B cell (primary cell): ENCODE data around the gene INAFM2. TPM values are rescaled to one million over a fixed set of nuclear protein-coding genes. Genes with fewer than 3 reads are reported as not detected.

Experiments
- ATAC-seq: fragments of 200-7000 bp; cut with Tn5 transposase; one replicate; pipeline ENCODE4 v1.10.0; 2021; ENCODE audit warnings: low read depth, mild to moderate bottlenecking, moderate number of reproducible peaks, moderate library complexity
- CTCF ChIA-PET: fragments of 350-600 bp; sonication (Branson Sonifier 250); formaldehyde crosslinking; loops from one replicate; lab custom pipeline; 2021; ENCODE audit warnings: antibody characterized with exemption, inconsistent platforms; lab: Charles Lee
- POLR2A ChIA-PET: fragments of 350-600 bp; sonication (Branson Sonifier 250); formaldehyde crosslinking; loops from one replicate; lab custom pipeline; 2021; ENCODE audit warnings: antibody characterized with exemption; lab: Charles Lee
- DNase-seq: peaks from one replicate; pipeline ENCODE4 v3.0.0; 2013
- H2AFZ ChIP-seq: 2 replicates; pipeline ENCODE4 v1.6.1; 2012; ENCODE audit warnings: mild to moderate bottlenecking, low read depth, low read length; ENCODE audit not compliant: insufficient read depth, poor library complexity, severe bottlenecking
- H3K27ac ChIP-seq, 2 donors: 1 replicate in 1 of 2; 2 replicates in 1 of 2; pipeline ENCODE4 v1.5.1; 2012 to 2013; ENCODE audit warnings: low read length in 2 of 2, mild to moderate bottlenecking in 2 of 2, moderate library complexity in 1 of 2
- H3K27me3 ChIP-seq, 4 experiments: fragments of 200-600 bp in 1 of 4; sonication (generic) in 1 of 4; replicated peaks in 1 of 4; 1 replicate in 2 of 4; 2 replicates in 2 of 4; pipeline versions ENCODE4 v1.6.1 to v1.7.0; 2013 to 2016; ENCODE audit warnings: low read length in 3 of 4, mild to moderate bottlenecking in 2 of 4, mixed read lengths in 1 of 4, moderate library complexity in 1 of 4; ENCODE audit not compliant: insufficient read depth in 4 of 4, control insufficient read depth in 3 of 4; ENCODE audit errors: control extremely low read depth in 1 of 4
- H3K36me3 ChIP-seq, 2 experiments: replicated peaks in 1 of 2; 1 replicate in 1 of 2; 2 replicates in 1 of 2; pipeline versions ENCODE4 v1.6.1 to v1.7.1; 2013; ENCODE audit warnings: low read length in 1 of 2; ENCODE audit not compliant: insufficient read depth in 2 of 2, control insufficient read depth in 1 of 2; ENCODE audit errors: control extremely low read depth in 1 of 2, extremely low read depth in 1 of 2
- H3K4me1 ChIP-seq, 2 donors: fragments of 200-600 bp in 1 of 2; sonication (generic) in 1 of 2; 1 replicate in 1 of 2; 2 replicates in 1 of 2; pipeline versions ENCODE4 v1.5.1 to v1.6.1; 2013 to 2017; ENCODE audit warnings: low read length in 2 of 2; ENCODE audit not compliant: control insufficient read depth in 2 of 2, insufficient read depth in 2 of 2
- H3K4me2 ChIP-seq: replicated peaks from 2 replicates; pipeline ENCODE3; 2012; ENCODE audit warnings: mild to moderate bottlenecking, low read depth, low read length; ENCODE audit not compliant: poor library complexity, severe bottlenecking
- H3K4me3 ChIP-seq, 5 experiments: fragments of 200-600 bp in 1 of 5; sonication (generic) in 1 of 5; 1 replicate in 3 of 5; 2 replicates in 2 of 5; pipeline versions ENCODE4 v1.5.1 to v1.7.0; 2011 to 2016; ENCODE audit warnings: low read length in 4 of 5, mild to moderate bottlenecking in 4 of 5, low read depth in 2 of 5, control low read depth in 1 of 5, moderate library complexity in 1 of 5; ENCODE audit not compliant: insufficient read depth in 1 of 5; ENCODE audit errors: control extremely low read depth in 1 of 5, extremely low read depth in 1 of 5
- H3K79me2 ChIP-seq: fragments of 200-600 bp; sonication (generic); one replicate; pipeline ENCODE4 v1.6.0; 2016; ENCODE audit warnings: low read length; ENCODE audit not compliant: control insufficient read depth, insufficient read depth
- H3K9ac ChIP-seq: fragments of 200-600 bp; sonication (generic); 2 replicates; pipeline ENCODE4 v1.6.1; 2017; ENCODE audit warnings: mild to moderate bottlenecking, low read length, moderate library complexity
- H3K9me3 ChIP-seq, 3 donors: one replicate each; pipeline versions ENCODE4 v1.6.1 to v1.7.1; 2013; ENCODE audit warnings: low read length in 2 of 3; ENCODE audit not compliant: control insufficient read depth in 2 of 3, insufficient read depth in 1 of 3; ENCODE audit errors: control extremely low read depth in 1 of 3
- H4K20me1 ChIP-seq: 2 replicates; pipeline ENCODE4 v1.6.0; 2012; ENCODE audit warnings: mild to moderate bottlenecking, low read length; ENCODE audit not compliant: insufficient read depth, control insufficient read depth, poor library complexity, severe bottlenecking
- H3K27ac Mint-ChIP-seq: one replicate; pipeline ENCODE4 v1.8.0; 2021; ENCODE audit warnings: mixed read lengths
- H3K27me3 Mint-ChIP-seq: one replicate; pipeline ENCODE4 v1.8.0; 2021; ENCODE audit warnings: mixed read lengths
- H3K4me1 Mint-ChIP-seq: one replicate; pipeline ENCODE4 v1.8.0; 2021; ENCODE audit warnings: mixed read lengths
- H3K4me3 Mint-ChIP-seq: one replicate; pipeline ENCODE4 v1.8.0; 2021; ENCODE audit warnings: mixed read lengths
- H3K9me3 Mint-ChIP-seq: one replicate; pipeline ENCODE4 v1.8.0; 2022; ENCODE audit warnings: mixed read lengths; ENCODE audit not compliant: insufficient read depth
- CTCF ChIP-seq: fragments of 200-600 bp; IDR thresholded peaks from one replicate; pipeline ENCODE4 v1.8.0; 2022; ENCODE audit warnings: antibody characterized with exemption, mild to moderate bottlenecking
- EZH2 ChIP-seq: IDR thresholded peaks from 2 replicates; pipeline ENCODE4 v1.6.1; 2012; ENCODE audit warnings: borderline replicate concordance, low read depth, mild to moderate bottlenecking, moderate library complexity, low read length; ENCODE audit not compliant: insufficient read depth, poor library complexity, severe bottlenecking
- WGBS: methylation state at CpG from one replicate; pipeline ENCODE4 v1.1.5; 2013; ENCODE audit warnings: missing lambda C conversion rate; ENCODE audit not compliant: insufficient coverage; 5-methylcytosine and 5-hydroxymethylcytosine counted together
- intact Hi-C: fragments of 100-400 bp; cut with micrococcal nuclease; formaldehyde crosslinking; loops from one replicate; pipeline ENCODE4 v1.10.0; 2022
- polyA plus RNA-seq: library from polyadenylated mRNA; depleted of rRNA; stranded (reverse); fragments of >200 nt; gene quantifications from 2 replicates; pipeline ENCODE4 v1.2.3, GENCODE V29; 2012
- total RNA-seq, 2 donors: library from RNA; stranded (reverse); fragments of 120-200 nt in 1 of 2; gene quantifications; 1 replicate in 1 of 2; 2 replicates in 1 of 2; pipeline versions ENCODE4 v1.2.3 to v1.2.4, GENCODE V29; 2013 to 2022

INAFM2 gene
- total and polyA plus RNA-seq, 2 donors (not counting 1 experiment from before 2014, with no cell fraction given), result 3.0 to 7.0 TPM

- Mint-ChIP-seq H3K27me3 (no peaks in the 10 kb centered on the region), H3K4me1 (peaks cover 2% of the 10 kb centered on the region), H3K9me3 (peaks cover 6% of the 10 kb centered on the region), H3K4me3 (no peak overlapping the region), H3K27ac (no peak overlapping the region)
- Histone ChIP-seq H3K9me3 (peaks cover 0 to 9% (median 0%) of the 10 kb centered on the region in 3 donors), H3K79me2 (no peaks in the 10 kb centered on the region), H3K4me1 (no peaks in the 10 kb centered on the region), H3K27me3 (no peaks in the 10 kb centered on the region), H3K4me3 (no peak overlapping the region), H4K20me1 (no peaks in the 10 kb centered on the region), H2AFZ (no peak overlapping the region), H3K27ac (no peak overlapping the region), H3K9ac (no peak overlapping the region), H3K4me2 (no peak overlapping the region), H3K36me3 (peaks cover 0 to 68% of the 10 kb centered on the region in 2 experiments)
- ChIA-PET CTCF (interaction anchor here (0.9 to 1.9 kb wide), 6 partner anchors 12 to 250 kb away, joined by 3 to 5 read pairs (median 4); partner anchors contain the start of genes ANKRD63 and PLCB2), POLR2A (no interaction called here)
- 73% methylated on average over 7 of the region's 12 CpGs for WGBS
- no peak for ATAC-seq
- no peak for DNase-seq
- TF ChIP-seq EZH2, result no peak
- no peak for TF ChIP-seq CTCF
- intact Hi-C loops, result no loop called here
Measured at GRCh38 chr15:40295877-40296560, 27.5 kb upstream of the INAFM2 start.

DNA sequence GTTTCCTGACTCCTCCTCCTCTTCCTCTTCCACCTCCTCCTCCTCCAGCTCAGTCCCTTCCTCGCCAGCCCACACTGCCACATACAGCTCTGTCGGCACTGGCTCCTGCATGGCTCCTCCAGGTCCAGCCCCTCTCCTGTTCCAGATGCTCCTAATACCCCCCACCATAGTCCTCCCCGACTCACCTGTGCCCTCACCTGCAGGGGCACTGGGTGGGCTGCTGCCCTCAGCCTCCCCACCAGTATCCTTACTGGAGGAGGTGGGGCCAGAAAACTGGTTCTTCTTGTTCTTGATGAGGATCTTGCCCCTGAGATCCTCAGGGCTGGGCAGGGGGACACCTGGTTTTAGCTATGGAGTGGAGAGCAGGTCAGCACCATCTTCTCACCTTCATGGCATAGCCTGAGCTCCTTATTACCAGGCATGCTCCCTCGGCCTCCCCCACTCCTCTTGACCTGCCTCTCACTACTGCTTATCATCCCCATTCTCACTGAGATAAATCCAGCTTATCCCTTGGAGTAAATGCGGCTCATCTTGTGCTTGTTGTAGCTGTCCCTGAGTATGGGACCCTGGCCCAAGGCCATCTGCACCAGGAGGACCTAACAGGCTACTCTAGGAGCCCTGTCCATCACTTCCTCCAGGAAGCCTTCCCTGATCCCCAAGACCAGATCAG, 26.8 kb upstream of the INAFM2 start:
- no peak overlapping the region for H3K4me2 ChIP-seq
- H3K4me1 ChIP-seq, result no peaks in the 10 kb centered on the region
- intact Hi-C loops, result no loop called here
- H3K79me2 ChIP-seq, result no peaks in the 10 kb centered on the region
- DNase-seq (no peak), ATAC-seq (no peak)
- ChIA-PET POLR2A (no interaction called here), CTCF (interaction anchor here (0.9 to 1.9 kb wide), 3 partner anchors 21 to 41 kb away, joined by 3 to 5 read pairs (median 5); no protein-coding TSS in a partner anchor)
- Mint-ChIP-seq H3K9me3 (peaks cover 6% of the 10 kb centered on the region), H3K27me3 (no peaks in the 10 kb centered on the region), H3K4me3 (no peak overlapping the region), H3K27ac (no peak overlapping the region), H3K4me1 (peaks cover 2% of the 10 kb centered on the region)
- no peak overlapping the region for H3K4me3 ChIP-seq
- no peaks in the 10 kb centered on the region for H3K27me3 ChIP-seq
- no peak for TF ChIP-seq CTCF
- TF ChIP-seq EZH2, result no peak
- peaks cover 0 to 12% (median 0%) of the 10 kb centered on the region in 3 donors for H3K9me3 ChIP-seq
- no peak overlapping the region for H3K27ac ChIP-seq
- peaks cover 0 to 73% of the 10 kb centered on the region in 2 experiments for H3K36me3 ChIP-seq
- 98% methylated on average over 4 of the region's 5 CpGs for WGBS
- no peaks in the 10 kb centered on the region for H4K20me1 ChIP-seq
- H3K9ac ChIP-seq, result no peak overlapping the region
- no peak overlapping the region for H2AFZ ChIP-seq
